GM12878 (cell line): ENCODE data around the gene KRTAP12-1.

Experiments
- ATF3 ChIP-seq: IDR thresholded peaks from 2 replicates; pipeline ENCODE4 v1.6.1; 2011; ENCODE audit warnings: low read depth, mild to moderate bottlenecking, low read length, moderate library complexity, borderline replicate concordance; ENCODE audit errors: extremely low read depth
- CTCF ChIP-seq, 3 experiments: IDR thresholded peaks in 2 of 3; conservative IDR thresholded peaks in 1 of 3; 2 replicates each; pipeline ENCODE4 v1.5.1; 2011; ENCODE audit warnings: low read depth in 3 of 3, low read length in 3 of 3, mild to moderate bottlenecking in 3 of 3, control low read depth in 2 of 3, moderate library complexity in 2 of 3, inconsistent platforms in 1 of 3, mixed read lengths in 1 of 3; ENCODE audit not compliant: control insufficient read depth in 2 of 3, insufficient read depth in 1 of 3; ENCODE audit errors: extremely low read depth in 1 of 3
- ESRRA ChIP-seq: IDR thresholded peaks from 2 replicates; pipeline ENCODE4 v1.6.1; 2012; ENCODE audit warnings: mild to moderate bottlenecking, low read length, improper control_type of control experiment
- EZH2 ChIP-seq: IDR thresholded peaks from 2 replicates; pipeline ENCODE4 v1.6.1; 2012; ENCODE audit warnings: low read depth, mild to moderate bottlenecking, control low read depth, inconsistent platforms, low read length, borderline replicate concordance; ENCODE audit not compliant: control insufficient read depth
- MYC ChIP-seq: IDR thresholded peaks from 2 replicates; pipeline ENCODE4 v1.6.1; 2011; ENCODE audit warnings: mild to moderate bottlenecking, low read length, moderate library complexity, inconsistent platforms; ENCODE audit not compliant: insufficient read depth, insufficient replicate concordance, insufficient read length, severe bottlenecking
- PBX3 ChIP-seq: IDR thresholded peaks from 2 replicates; pipeline ENCODE4 v1.6.1; 2011; ENCODE audit warnings: mild to moderate bottlenecking, low read depth, low read length, moderate library complexity; ENCODE audit not compliant: insufficient replicate concordance
- SIN3A ChIP-seq: IDR thresholded peaks from 2 replicates; pipeline ENCODE4 v1.6.1; 2012; ENCODE audit warnings: low read depth, low read length, improper control_type of control experiment
- SMARCA5 ChIP-seq: fragments of 450-650 bp; IDR thresholded peaks from 2 replicates; pipeline ENCODE4 v1.6.1; 2017; ENCODE audit warnings: mild to moderate bottlenecking
- WRNIP1 ChIP-seq: IDR thresholded peaks from 2 replicates; pipeline ENCODE4 v1.6.1; 2011; ENCODE audit warnings: low read depth, low read length, improper control_type of control experiment, borderline replicate concordance
- ZNF274 ChIP-seq: IDR thresholded peaks from one replicate; pipeline ENCODE4 v1.8.0; 2011; ENCODE audit not compliant: insufficient read length, insufficient read depth

- no peak for TF ChIP-seq WRNIP1
- no peak for TF ChIP-seq SMARCA5
- TF ChIP-seq ESRRA, result no peak
- no peak for TF ChIP-seq SIN3A
- no peak for TF ChIP-seq ATF3
- no peak for TF ChIP-seq MYC
- TF ChIP-seq CTCF (IDR thresholded peaks at IDR 0.05 in 2 of 3, conservative IDR thresholded peaks at IDR 0.05 in 1 of 3; ENCODE audit: control insufficient read depth in 2 of 3, extremely low read depth in 1 of 3, insufficient read depth in 1 of 3, low read depth in 3 of 3, low read length in 3 of 3), result no peak
- TF ChIP-seq ZNF274, result no peak
- no peak for TF ChIP-seq PBX3
- TF ChIP-seq EZH2, result no peak
These were observed 49.9 kb downstream of the KRTAP12-1 start for GRCh38 chr21:44632067-44632466.
